Peyer's patch (tissue), 4 donors: Measurements from ENCODE around the gene ELFN2. TPM values are rescaled to one million over a fixed set of nuclear protein-coding genes. Genes with fewer than 3 reads are reported as not detected.
A peak's percentile ranks its signal among the peaks of the same experiment; 100 is the strongest.

Source experiments
- DNase-seq, 3 donors: peaks; one replicate each; pipeline ENCODE4 v3.0.0-alpha.2; 2017 to 2019
- H3K27ac ChIP-seq, 4 donors: fragments of 200-600 bp; sonication (generic); one replicate each; pipeline ENCODE4 v1.5.1; 2016 to 2019
- H3K27me3 ChIP-seq, 2 donors: fragments of 200-600 bp; sonication (generic); one replicate each; pipeline ENCODE4 v1.5.1; 2019
- H3K36me3 ChIP-seq, 3 donors: fragments of 200-600 bp; sonication (generic); one replicate each; pipeline ENCODE4 v1.5.1; 2016 to 2019
- H3K4me1 ChIP-seq, 4 donors: fragments of 200-600 bp; sonication (generic); one replicate each; pipeline ENCODE4 v1.5.1; 2016 to 2019
- H3K4me3 ChIP-seq, 4 donors: fragments of 200-600 bp; sonication (generic); 1 replicate in 3 of 4; 2 replicates in 1 of 4; pipeline ENCODE4 v1.5.1; 2016 to 2019; ENCODE audit warnings: mild to moderate bottlenecking in 1 of 4
- H3K9me3 ChIP-seq, 4 donors: fragments of 200-600 bp; sonication (generic); one replicate each; pipeline ENCODE4 v1.5.1; 2016 to 2019; ENCODE audit warnings: mild to moderate bottlenecking in 1 of 4
- POLR2A ChIP-seq, 2 donors: fragments of 450-650 bp; IDR thresholded peaks; one replicate each; pipeline ENCODE4 v1.5.1; 2017; ENCODE audit warnings: antibody characterized with exemption in 2 of 2, mild to moderate bottlenecking in 2 of 2, moderate library complexity in 2 of 2
- total RNA-seq, 4 donors: library from RNA; depleted of rRNA; stranded (reverse); fragments of >200 nt; gene quantifications; one replicate each; pipeline ENCODE4 v1.1.0, GENCODE V29; 2016
- TF ChIP-seq, protein P1 (sequence below), 6 experiments: fragments of 450-650 bp in 4 of 6; fragments of 200-600 bp in 2 of 6; sonication (generic) in 1 of 6; IDR thresholded peaks; one replicate each; pipeline ENCODE4 v1.5.1; 2017 to 2019; ENCODE audit warnings: antibody characterized with exemption in 6 of 6, mild to moderate bottlenecking in 3 of 6, moderate library complexity in 1 of 6

The ELFN2 gene
- total RNA-seq, 4 donors from 2014 or later, result under 0.01 TPM; not detected in 3

DNA sequence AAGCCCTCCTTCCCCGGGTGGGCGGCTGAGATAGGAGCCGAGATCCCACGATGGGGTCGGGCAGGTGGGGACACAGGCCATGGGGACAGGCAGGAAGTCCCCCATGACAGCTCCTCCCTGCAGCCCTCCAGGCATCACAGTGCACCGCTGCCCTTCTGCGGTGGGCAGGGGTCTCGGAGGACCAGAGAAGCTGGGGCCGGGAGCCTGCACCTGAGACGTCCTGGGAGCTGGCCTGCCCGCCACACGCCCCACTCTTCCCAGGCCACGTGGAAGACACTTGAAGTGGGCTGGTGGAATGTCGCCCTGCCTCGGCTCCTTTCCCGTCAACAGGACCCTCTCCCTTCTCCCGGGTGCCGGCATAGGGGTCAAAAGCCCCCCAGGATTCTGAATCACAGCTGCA, 55.4 kb downstream of the ELFN2 start:
- no peak overlapping the region for H3K27ac ChIP-seq
- H3K4me1 ChIP-seq, result no peaks in the 10 kb centered on the region
- DNase-seq, result no peak
- no peaks in the 10 kb centered on the region for H3K9me3 ChIP-seq
- no peaks in the 10 kb centered on the region for H3K36me3 ChIP-seq
- TF ChIP-seq POLR2A (IDR thresholded peaks at IDR 0.05), result no peak
- TF ChIP-seq, protein P1, sequence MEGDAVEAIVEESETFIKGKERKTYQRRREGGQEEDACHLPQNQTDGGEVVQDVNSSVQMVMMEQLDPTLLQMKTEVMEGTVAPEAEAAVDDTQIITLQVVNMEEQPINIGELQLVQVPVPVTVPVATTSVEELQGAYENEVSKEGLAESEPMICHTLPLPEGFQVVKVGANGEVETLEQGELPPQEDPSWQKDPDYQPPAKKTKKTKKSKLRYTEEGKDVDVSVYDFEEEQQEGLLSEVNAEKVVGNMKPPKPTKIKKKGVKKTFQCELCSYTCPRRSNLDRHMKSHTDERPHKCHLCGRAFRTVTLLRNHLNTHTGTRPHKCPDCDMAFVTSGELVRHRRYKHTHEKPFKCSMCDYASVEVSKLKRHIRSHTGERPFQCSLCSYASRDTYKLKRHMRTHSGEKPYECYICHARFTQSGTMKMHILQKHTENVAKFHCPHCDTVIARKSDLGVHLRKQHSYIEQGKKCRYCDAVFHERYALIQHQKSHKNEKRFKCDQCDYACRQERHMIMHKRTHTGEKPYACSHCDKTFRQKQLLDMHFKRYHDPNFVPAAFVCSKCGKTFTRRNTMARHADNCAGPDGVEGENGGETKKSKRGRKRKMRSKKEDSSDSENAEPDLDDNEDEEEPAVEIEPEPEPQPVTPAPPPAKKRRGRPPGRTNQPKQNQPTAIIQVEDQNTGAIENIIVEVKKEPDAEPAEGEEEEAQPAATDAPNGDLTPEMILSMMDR (IDR thresholded peaks at IDR 0.05), result no peak
- no peaks in the 10 kb centered on the region for H3K27me3 ChIP-seq
- no peak overlapping the region for H3K4me3 ChIP-seq

DNA sequence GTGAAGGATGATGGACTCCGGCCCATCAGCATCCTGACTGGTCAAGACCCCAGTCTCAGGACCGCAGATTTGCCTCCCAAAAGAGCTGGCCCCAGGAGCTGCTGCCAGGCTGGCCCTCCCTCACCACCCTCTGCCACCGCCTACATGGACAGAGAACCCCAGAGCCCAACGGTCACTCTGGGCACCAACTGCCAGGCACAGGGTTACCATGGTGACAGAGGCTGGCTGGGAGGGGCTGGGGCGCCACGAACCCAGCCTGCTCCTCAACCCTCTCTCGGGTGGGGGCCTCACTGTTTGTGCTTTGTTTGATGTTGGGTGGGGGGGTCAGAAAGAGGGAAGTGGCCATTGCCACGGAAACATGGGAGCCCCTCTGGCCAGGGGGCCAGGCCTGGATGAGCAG, 55.8 kb downstream of the ELFN2 start:
- Histone ChIP-seq H3K27me3 (no peaks in the 10 kb centered on the region), H3K4me1 (no peaks in the 10 kb centered on the region), H3K36me3 (no peaks in the 10 kb centered on the region), H3K4me3 (no peak overlapping the region), H3K9me3 (no peaks in the 10 kb centered on the region), H3K27ac (no peak overlapping the region)
- no peak for DNase-seq
- TF ChIP-seq POLR2A (IDR thresholded peaks at IDR 0.05), result no peak
- TF ChIP-seq, protein P1 (IDR thresholded peaks at IDR 0.05), result no peak

DNA sequence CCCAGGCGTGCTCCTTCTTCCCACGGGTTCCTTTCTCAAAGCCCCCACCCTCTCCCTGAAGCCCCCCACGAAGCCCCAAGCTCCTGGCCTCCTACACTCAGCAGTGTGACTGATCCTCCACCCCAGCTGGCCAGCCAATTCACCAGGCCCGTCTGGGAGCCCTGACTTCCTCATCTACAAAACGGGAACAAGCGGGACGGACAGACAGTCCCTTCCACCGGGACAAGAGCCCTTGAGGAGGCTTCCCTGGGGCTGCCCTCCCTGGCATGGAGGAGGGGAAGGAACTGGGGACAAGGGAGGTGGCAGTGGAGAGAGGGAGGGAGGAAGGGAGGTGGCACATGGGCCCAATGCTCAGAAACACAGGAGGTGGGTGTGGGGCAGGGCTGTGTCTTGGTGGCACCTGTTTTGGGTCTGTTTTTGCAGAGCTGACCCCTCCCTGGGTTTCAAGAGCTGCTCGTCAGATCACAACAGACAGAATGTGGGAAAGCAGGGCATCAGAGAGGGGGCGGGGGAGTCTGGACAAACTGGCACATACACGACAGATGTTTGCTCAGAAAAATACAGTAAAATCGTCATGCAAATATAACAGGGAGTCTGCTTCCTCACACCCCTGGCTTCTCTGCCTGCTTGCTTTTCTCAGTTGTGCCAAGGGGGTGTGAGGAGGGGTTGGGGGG, 56.8 kb downstream of the ELFN2 start:
- Histone ChIP-seq H3K27ac (no peak overlapping the region), H3K4me3 (no peak overlapping the region), H3K4me1 (no peaks in the 10 kb centered on the region), H3K27me3 (no peaks in the 10 kb centered on the region), H3K9me3 (no peaks in the 10 kb centered on the region), H3K36me3 (no peaks in the 10 kb centered on the region)
- no peak for TF ChIP-seq POLR2A (IDR thresholded peaks at IDR 0.05)
- TF ChIP-seq, protein P1 (IDR thresholded peaks at IDR 0.05), result no peak
- peak in 2 of 3 donors; percentile 18 to 54 for DNase-seq

DNA sequence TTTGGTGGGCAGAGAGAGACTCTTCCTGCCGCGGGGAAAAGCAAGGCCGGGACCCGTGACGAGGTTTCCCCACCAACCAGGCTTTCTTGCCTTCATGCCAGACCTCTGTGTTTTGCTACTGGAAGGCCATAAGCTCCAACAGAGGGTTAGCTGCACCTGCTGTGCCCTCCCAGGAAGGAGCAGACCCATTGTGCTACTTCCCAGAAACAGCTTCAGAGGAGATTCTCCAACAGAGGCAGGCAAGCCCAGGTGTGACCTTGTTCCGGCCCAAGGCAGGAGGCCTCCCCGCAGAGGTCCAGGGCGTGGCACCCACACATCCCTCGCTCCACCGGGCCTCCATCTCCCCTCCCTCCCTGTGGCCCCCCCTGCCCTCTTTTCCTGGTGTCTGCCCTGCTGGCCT, 57.8 kb downstream of the ELFN2 start:
- no peak for TF ChIP-seq POLR2A (IDR thresholded peaks at IDR 0.05)
- TF ChIP-seq, protein P1 (IDR thresholded peaks at IDR 0.05), result no peak
- no peaks in the 10 kb centered on the region for H3K9me3 ChIP-seq
- H3K27me3 ChIP-seq, result no peaks in the 10 kb centered on the region
- no peak for DNase-seq
- H3K4me1 ChIP-seq, result no peaks in the 10 kb centered on the region
- no peaks in the 10 kb centered on the region for H3K36me3 ChIP-seq
- no peak overlapping the region for H3K27ac ChIP-seq
- no peak overlapping the region for H3K4me3 ChIP-seq

DNA sequence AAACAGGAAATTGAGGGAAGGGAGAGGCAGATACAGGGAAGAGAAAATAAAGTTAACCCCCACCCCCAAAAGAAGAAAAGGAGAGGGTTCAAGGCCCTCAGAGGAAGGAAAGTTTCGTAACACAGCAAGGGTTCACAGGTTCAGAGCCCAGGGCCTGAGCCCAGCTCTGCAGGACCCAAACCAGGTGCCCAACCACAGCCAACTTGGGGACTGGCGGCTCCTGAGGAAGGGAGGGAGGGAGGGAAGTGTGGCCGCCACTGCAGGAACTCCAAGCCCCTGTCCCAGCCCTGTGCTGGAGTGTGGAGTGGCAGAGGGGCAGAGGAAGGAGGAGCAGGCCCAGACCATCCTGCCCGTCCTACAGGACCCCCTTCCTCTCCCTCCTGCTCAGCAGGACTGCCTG, 59.2 kb downstream of the ELFN2 start:
- H3K27me3 ChIP-seq, result no peaks in the 10 kb centered on the region
- H3K4me1 ChIP-seq, result no peaks in the 10 kb centered on the region
- no peak for DNase-seq
- H3K4me3 ChIP-seq, result no peak overlapping the region
- no peak for TF ChIP-seq POLR2A (IDR thresholded peaks at IDR 0.05)
- TF ChIP-seq, protein P1 (IDR thresholded peaks at IDR 0.05), result no peak
- no peaks in the 10 kb centered on the region for H3K36me3 ChIP-seq
- H3K9me3 ChIP-seq, result no peaks in the 10 kb centered on the region
- no peak overlapping the region for H3K27ac ChIP-seq

DNA sequence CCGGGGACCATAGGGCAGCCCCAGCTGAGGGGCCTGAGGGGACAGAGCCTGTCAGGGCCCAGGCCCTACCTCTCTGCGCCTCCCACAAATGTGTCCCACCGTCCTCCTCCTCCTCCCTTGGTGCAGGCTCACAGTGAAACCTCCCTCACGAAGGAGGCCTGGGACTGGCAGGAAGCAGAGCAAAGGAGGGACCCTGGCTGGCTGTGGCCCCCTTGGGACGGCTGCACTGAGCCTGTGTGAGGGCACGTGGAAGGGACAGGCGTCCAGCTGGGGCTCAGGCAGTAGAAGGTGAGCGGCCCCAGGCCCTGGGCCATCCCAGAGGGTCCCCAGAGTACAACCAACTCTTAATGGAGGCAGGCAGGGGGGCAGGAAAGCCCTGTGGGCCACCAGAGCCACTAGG, 60.7 kb downstream of the ELFN2 start:
- no peaks in the 10 kb centered on the region for H3K4me1 ChIP-seq
- no peak overlapping the region for H3K27ac ChIP-seq
- TF ChIP-seq, protein P1 (IDR thresholded peaks at IDR 0.05), result no peak
- no peak for TF ChIP-seq POLR2A (IDR thresholded peaks at IDR 0.05)
- H3K36me3 ChIP-seq, result no peaks in the 10 kb centered on the region
- no peaks in the 10 kb centered on the region for H3K27me3 ChIP-seq
- no peak overlapping the region for H3K4me3 ChIP-seq
- no peaks in the 10 kb centered on the region for H3K9me3 ChIP-seq
- DNase-seq, result no peak
